Thyroid gland (tissue), 4 donors: ENCODE data around the gene ATP6V1G1.

Experiments
- CTCF ChIP-seq, 6 experiments: fragments of 200-600 bp in 3 of 6; fragments of 450-650 bp in 3 of 6; sonication (generic) in 3 of 6; IDR thresholded peaks; one replicate each; pipeline ENCODE4 v1.5.1; 2016 to 2019; ENCODE audit warnings: antibody characterized with exemption in 6 of 6, mild to moderate bottlenecking in 2 of 6, inconsistent platforms in 1 of 6, moderate library complexity in 1 of 6
- POLR2A ChIP-seq, 2 donors: fragments of 450-650 bp; IDR thresholded peaks; one replicate each; pipeline ENCODE4 v1.6.1; 2017; ENCODE audit warnings: antibody characterized with exemption in 2 of 2, mild to moderate bottlenecking in 2 of 2, moderate library complexity in 1 of 2

DNA sequence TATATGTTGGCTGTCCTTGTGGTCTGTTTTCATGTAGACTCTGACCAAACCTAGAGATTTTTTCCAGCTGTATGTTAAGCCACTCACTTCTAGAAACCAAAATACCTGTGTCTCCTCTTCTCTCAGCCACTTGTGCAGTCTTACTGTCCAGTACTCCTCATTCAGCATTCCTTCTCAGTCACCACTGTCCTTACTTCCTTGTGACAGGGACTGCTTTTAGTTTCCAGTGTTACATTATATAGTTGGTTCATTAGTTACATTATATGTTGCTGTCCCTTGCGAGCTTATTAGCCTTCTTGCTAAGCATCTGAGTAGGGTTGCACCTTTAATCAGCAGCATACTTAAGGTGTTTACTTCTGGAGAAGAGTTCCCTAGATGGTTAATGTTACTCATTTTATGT, 4.3 kb downstream of the ATP6V1G1 start:
- no peak for TF ChIP-seq CTCF (IDR thresholded peaks at IDR 0.05)
- no peak for TF ChIP-seq POLR2A (IDR thresholded peaks at IDR 0.05)
